Fibroblast of skin of scalp (primary cell): ENCODE data around the gene ASB6.

Source experiments
- DNase-seq: peaks from one replicate; pipeline ENCODE4 v3.0.0-alpha.2; 2013

The ASB6 gene

GRCh38 chr9:129626079-129626624 is 15.8 kb downstream of the ASB6 start, which contains the start of gene NTMT1:
Gene NTMT1 (plus strand): TSS chr9:129626163. CDS start chr9:129632704, 6,541 bp downstream.
- peak; percentile 87 for DNase-seq

GRCh38 chr9:129624947-129625346 is 17.0 kb downstream of the ASB6 start:
- no peak for DNase-seq

DNA sequence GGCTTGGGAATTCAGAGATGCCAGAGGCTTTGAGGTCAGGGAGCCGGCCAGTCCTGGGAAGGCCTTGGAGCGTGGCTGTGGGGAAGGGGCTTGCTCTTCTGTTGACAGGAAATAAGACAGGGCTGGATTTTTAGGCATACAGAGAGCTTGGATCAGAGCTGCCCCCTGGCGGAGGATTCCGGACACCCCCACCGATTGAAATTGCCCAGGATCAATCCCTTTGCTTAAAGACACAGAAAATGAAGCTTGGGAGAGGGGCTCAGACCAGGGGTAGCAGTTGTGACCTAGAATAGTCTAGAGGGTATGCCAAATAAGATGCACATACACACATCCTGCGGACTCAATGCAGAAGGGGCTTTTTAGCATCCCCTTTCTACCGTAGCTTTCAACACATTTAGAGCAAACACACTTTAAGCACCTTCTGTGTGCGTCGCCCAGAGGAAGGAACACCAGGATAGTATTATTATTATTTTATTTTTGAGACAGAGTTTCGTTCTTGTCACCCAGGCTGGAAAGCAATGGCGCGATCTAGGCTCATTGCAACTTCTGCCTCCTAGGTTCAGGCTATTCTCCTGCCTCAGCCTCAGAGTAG is 17.7 kb downstream of the ASB6 start:
- DNase-seq = peak; percentile 62

DNA sequence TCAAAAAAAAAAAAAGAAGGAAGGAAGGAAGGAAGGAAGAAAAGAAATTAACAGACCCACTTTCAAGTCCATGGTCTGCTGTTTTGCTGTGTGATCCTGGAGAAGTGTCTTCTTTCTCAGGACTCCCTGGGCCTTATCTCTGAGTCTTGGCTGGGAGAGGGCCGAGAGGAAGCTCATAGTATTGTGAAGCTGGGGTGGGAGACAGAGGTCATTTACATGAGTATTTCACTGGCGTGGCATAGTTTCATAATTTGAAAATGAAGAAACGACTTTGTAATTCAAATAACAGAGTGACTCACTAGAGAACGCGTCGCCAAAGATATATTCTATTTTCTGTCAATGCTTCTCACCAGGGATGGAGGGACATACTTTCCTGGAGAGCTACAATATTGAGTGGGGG is 18.6 kb downstream of the ASB6 start:
- peak; percentile 79 for DNase-seq

GRCh38 chr9:129620669-129621295 is 21.2 kb downstream of the ASB6 start, which contains the start of gene C9orf50:
Gene C9orf50 (minus strand): TSS chr9:129621101. CDS start chr9:129620574, 527 bp downstream.
- DNase-seq = no peak

- peak; percentile 52 for DNase-seq
Measured at GRCh38 chr9:129619787-129620668, 21.9 kb downstream of the ASB6 start.

DNA sequence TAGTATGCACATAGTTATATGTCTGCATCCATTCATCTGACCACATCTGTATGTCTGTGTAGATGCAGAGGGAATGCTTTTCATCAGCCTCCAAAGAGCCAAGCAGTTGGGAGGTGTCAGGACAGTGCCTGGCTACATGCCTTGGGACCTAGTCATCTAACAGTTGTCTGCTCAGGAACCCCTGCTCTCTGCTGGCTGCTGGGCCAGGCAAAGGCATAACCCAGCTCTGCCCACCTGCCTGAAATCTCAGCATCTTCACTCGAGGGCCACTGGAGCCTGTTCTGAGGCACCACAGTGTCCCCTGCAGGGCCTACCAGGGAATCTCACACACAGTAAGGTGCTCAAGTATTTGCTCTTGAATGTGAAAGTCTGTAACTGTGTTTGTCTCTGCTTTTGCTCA is 24.8 kb downstream of the ASB6 start:
- peak; percentile 80 for DNase-seq

DNA sequence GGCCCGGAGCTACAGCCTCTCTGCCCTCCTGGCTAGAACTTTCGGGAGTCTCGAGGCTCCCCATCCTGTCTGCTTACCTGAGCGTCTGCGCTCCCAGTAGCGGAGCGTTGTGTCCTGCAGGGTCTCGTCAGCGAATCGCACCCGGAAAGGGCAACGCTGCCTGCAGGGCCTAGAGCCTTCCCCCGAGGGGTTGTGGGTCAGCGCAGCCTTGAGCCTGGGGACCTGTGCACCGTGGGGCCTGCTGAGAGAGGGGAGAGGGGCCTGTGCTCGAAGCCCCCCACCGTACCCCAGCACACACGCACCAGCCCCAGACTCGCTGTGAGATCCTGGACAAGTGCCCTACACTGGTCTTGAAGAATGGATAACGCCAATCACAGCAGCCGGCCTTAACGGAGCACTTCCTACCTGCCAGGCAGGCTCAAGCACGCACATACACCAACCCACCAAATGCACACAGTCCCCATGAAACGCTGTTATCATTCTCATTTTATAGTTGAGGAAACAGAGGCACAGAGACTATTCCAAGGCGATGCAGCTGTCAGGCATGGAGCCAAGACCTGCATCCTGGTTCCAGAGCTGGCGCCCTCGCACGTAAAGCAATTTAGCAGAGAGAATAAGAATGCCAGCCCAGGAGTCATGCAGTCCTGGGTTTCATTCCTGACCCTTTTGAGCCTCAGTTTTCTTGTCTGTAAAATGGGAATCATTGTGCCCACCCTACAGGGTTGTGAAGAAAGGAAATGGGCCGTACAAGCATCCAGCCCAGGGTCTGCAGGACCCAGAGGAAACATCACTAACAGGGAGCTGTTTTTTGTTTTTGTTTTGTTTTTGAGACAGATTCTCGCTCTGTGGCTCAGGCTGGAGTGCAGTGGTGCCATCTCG is 26.3 kb downstream of the ASB6 start:
- no peak for DNase-seq

GRCh38 chr9:129614932-129615331 is 27.0 kb downstream of the ASB6 start:
- no peak for DNase-seq

DNA sequence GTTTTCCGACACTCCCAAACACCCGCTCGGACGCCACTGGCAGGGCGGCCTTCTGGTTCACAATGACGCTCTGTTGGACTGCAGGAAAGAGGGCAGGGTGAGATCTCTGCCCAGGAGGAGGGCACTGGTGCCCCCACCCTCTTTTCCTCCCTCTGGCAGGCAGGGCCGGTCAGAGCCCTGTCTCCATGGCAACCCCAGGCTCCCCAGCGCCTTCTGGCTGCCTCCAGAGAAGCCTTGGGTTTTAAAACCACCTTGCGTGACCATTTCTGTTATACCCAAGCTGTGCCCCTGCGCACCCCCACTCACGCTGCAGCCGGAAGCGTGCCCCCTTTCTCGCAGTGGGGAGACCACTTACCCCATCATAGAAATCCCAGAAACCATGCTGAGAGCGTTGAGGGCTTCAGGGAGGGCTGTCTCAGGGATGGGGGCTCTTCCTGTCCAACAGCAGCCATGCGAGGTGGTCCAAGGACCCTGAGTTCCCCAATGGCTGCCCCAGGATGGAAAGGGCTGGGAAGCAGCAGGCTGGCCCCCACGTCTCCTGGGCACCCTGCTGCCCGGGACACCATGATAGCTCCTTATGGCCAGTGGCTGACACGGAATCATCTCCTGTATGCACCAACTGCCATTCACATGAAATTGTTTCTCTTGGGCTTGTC is 28.3 kb downstream of the ASB6 start:
- DNase-seq = no peak

DNA sequence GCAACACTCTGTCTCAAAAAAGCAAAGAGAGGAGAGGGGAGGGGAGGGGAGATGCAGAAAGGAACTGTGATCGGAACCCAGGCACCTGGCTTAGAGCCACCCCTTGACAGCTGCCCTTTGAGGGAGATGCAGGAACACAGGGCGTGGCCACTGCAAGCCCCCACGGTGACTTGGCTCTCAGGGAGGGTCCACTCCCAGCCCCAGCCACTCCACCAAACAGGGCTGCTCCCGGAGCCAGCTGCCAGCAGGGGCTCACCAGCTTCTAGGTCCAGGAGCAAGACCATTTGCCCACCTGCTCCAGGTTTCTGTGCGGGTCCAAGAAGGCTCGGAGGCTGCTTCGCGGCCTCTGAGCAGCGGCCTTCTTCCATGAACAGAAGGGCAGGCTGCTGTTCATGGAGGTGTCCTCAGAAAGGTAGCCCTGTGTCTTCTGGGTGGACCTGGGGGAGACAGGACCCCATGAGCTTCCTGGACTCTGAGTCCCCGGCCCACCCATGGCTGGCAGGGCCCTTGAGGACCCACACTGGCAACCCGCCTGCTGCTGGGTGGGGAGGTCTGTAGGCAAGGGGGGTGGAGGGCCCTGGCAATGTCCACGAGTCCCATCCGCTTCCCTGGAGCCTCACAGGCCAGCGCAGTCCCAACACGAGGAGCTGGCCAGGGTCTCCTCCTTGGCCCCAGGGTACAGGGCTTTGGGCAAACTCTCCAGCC is 29.0 kb downstream of the ASB6 start:
- no peak for DNase-seq

GRCh38 chr9:129612123-129612522 is 29.8 kb downstream of the ASB6 start:
- DNase-seq = no peak

- no peak for DNase-seq
Measured at GRCh38 chr9:129611307-129611800, 30.6 kb downstream of the ASB6 start.

GRCh38 chr9:129610473-129611306 is 31.3 kb downstream of the ASB6 start:
- peak; percentile 77 for DNase-seq

DNA sequence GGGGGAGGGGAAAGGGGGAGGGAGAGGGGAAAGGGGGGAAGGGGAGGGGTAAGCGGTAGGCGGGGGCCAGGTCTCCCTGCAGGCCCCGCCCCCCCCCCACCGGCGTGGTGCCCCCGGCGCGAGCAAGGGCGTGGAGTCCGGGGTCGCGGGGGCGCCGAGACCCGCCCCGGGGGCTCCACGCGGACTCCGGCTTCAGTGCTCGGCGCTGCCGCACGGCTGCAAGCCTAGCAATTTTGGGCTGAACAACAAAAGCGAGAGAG is 31.8 kb downstream of the ASB6 start:
- DNase-seq = no peak

DNA sequence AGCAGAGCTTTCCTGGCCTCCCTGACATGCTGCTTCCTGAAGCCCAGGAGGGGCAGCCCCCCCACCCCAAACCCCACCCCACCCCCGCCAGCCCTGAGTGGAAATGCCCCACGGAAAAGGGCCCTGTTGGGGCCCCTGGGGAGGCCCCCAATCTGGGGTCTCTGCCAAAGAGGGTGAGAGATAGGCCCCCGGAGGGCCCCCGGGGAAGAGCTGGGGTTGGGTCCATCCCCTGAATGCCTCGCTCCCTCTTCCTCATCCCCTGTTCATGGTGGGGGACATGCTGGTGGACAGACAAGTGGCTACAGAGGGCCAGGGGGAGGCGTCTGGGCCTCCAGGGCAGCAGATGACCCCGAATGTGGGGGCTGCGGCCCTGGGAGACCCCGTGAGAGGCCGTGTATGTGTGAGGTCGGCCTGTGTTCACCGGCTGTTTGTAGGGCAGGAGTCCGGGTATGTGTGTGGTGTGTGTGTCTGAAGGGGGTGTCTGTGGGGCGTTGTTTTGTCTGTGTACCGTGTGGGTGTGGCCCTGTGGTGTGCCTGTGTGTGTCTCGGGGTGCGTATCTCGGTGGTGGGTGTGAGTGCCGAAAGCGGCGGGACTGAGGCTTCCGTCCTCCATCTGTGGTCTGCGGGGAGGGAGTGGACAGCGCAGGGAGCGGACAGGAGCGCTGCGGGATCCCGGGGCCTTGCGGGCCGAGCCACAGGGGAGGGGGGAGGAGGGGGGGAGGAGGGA is 32.3 kb downstream of the ASB6 start:
- peak; percentile 71 for DNase-seq

DNA sequence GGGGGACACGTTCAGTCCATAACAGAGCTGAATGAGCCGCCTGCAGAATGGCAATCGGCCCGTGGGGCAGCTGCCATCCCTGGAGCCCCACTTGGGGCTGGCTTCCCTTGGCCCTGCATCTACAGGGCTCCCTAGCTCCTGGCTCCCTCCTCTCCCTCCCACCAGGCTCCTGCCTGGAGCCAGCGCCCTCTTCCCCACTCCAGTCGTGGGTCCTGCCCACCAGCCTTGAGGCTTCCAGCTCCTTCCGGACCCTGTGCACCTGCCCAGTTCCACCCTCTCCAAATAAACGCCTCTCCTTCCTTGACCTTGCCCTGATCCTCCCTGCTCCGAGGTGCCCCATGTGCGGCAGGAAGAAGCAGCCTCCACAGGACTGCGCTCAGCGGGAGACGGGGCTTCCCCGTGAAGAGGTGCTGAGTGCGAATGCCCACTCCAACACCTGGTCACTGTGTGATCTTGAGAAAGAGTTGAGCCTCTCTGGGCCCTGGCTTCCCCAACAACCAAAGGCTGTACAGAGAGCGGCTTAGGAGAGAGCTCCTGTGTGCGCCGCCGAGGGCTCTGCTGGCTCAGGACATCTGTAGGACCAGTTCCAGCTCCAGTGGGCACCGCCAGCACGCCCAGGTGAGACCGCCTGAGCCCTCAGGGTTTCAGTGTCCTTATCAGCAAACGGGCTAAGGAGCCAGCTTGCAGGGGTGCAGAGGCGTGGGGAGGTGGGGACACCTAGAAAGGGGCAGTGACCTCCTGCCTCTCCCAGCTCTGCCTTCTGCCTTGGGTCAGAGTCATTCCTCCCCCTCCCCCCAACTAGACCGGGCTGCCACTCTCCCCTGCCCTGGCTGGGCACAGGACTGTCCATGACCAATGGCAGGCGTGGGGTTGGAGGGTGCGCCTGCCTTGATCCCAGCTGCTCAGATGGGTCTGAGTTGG is 33.1 kb downstream of the ASB6 start:
- no peak for DNase-seq

DNA sequence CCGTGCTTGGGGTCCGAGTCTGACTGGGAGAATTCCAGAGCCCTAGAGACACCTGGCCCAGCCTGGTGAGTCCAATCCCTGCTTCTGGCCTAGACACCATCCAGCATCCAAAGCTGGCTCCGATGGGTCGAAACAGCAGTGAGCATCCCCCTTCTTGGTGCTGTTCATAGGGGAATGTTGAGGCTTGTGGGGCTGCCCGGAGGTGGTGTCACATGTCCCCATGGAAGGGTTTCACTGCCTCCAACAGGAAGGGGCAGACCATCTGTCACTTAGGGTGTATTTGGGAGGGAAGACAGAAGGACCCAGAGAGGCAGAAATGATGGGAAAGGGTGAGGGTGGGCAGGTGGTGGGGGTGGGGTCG is 34.9 kb downstream of the ASB6 start:
- DNase-seq = no peak
